Neural progenitor cell (in vitro differentiated cells): ENCODE data around the gene TAF4B. TPM values are rescaled to one million over a fixed set of nuclear protein-coding genes. Genes with fewer than 3 reads are reported as not detected.

Experiments used
- DNase-seq: peaks from one replicate; pipeline ENCODE4 v3.0.0-alpha.2; 2016; ENCODE audit warnings: low spot score
- H2AFZ ChIP-seq: fragments of 200-600 bp; sonication (generic); replicated peaks from 2 replicates; pipeline ENCODE4 v1.6.1; 2016; ENCODE audit warnings: antibody characterized with exemption
- H3F3A ChIP-seq: fragments of 200-600 bp; sonication (generic); 2 replicates; pipeline ENCODE4 v1.6.1; 2016; ENCODE audit warnings: antibody characterized with exemption, low read depth
- H3K27ac ChIP-seq: fragments of 200-600 bp; sonication (generic); 2 replicates; pipeline ENCODE4 v1.5.1; 2016; ENCODE audit warnings: mild to moderate bottlenecking
- H3K27me3 ChIP-seq: fragments of 200-600 bp; sonication (generic); 2 replicates; pipeline ENCODE4 v1.6.1; 2016; ENCODE audit warnings: mild to moderate bottlenecking, moderate library complexity
- H3K36me3 ChIP-seq: fragments of 200-600 bp; sonication (generic); 2 replicates; pipeline ENCODE4 v1.5.1; 2016
- H3K4me1 ChIP-seq: fragments of 200-600 bp; sonication (generic); 2 replicates; pipeline ENCODE4 v1.6.1; 2016; ENCODE audit warnings: mixed run types
- H3K4me2 ChIP-seq: fragments of 200-600 bp; sonication (generic); 2 replicates; pipeline ENCODE4 v1.6.1; 2016
- H3K4me3 ChIP-seq: fragments of 200-600 bp; sonication (generic); 2 replicates; pipeline ENCODE4 v1.5.1; 2016
- H3K79me2 ChIP-seq: fragments of 200-600 bp; sonication (generic); 2 replicates; pipeline ENCODE4 v1.6.1; 2016; ENCODE audit warnings: low read depth
- H3K9ac ChIP-seq: fragments of 200-600 bp; sonication (generic); 2 replicates; pipeline ENCODE4 v1.6.1; 2016
- H3K9me3 ChIP-seq: fragments of 200-600 bp; sonication (generic); 2 replicates; pipeline ENCODE4 v1.5.1; 2016; ENCODE audit warnings: low read depth
- H4K20me1 ChIP-seq: fragments of 200-600 bp; sonication (generic); 2 replicates; pipeline ENCODE4 v1.6.1; 2016; ENCODE audit warnings: low read depth
- H3K27ac Mint-ChIP-seq: 3 replicates; pipeline ENCODE4 v1.8.0; 2021; ENCODE audit warnings: mixed read lengths
- H3K27me3 Mint-ChIP-seq: 2 replicates; pipeline ENCODE4 v1.8.0; 2022; ENCODE audit warnings: low read depth, mild to moderate bottlenecking, inconsistent platforms, moderate library complexity, mixed read lengths; ENCODE audit not compliant: insufficient read depth
- H3K36me3 Mint-ChIP-seq: 3 replicates; pipeline ENCODE4 v1.8.0; 2021; ENCODE audit warnings: mixed read lengths
- H3K4me1 Mint-ChIP-seq: 3 replicates; pipeline ENCODE4 v1.8.0; 2021; ENCODE audit warnings: mixed read lengths
- H3K4me3 Mint-ChIP-seq: 3 replicates; pipeline ENCODE4 v1.8.0; 2021; ENCODE audit warnings: mild to moderate bottlenecking, moderate library complexity, mixed read lengths
- H3K9me3 Mint-ChIP-seq: 3 replicates; pipeline ENCODE4 v1.8.0; 2020; ENCODE audit warnings: mixed read lengths
- EZH2 ChIP-seq: fragments of 200-600 bp; sonication (generic); IDR thresholded peaks from 2 replicates; pipeline ENCODE4 v1.6.1; 2017; ENCODE audit warnings: antibody characterized with exemption, mild to moderate bottlenecking, moderate library complexity
- EZH2phosphoT487 ChIP-seq: fragments of 200-600 bp; sonication (generic); IDR thresholded peaks from 2 replicates; pipeline ENCODE4 v1.6.1; 2017; ENCODE audit warnings: antibody characterized with exemption
- total RNA-seq: library from RNA; depleted of rRNA; stranded (reverse); fragments of >200 nt; gene quantifications from 2 replicates; pipeline ENCODE4 v1.2.3, GENCODE V29; 2015; ENCODE audit warnings: low replicate concordance
- TF ChIP-seq, protein P1 (sequence below): fragments of 200-600 bp; sonication (generic); IDR thresholded peaks from 2 replicates; pipeline ENCODE4 v1.5.1; 2017; ENCODE audit warnings: antibody characterized with exemption, mild to moderate bottlenecking

Gene TAF4B
- total RNA-seq, 1 donor from 2014 or later: 6.9 TPM

- Histone ChIP-seq H3K27me3 (no peaks in the 10 kb centered on the region), H3K4me1 (peaks cover 4% of the 10 kb centered on the region), H3K79me2 (no peaks in the 10 kb centered on the region), H3K36me3 (no peaks in the 10 kb centered on the region), H3F3A (peaks cover 2% of the 10 kb centered on the region), H2AFZ (no peak overlapping the region), H3K4me3 (no peak overlapping the region), H3K9me3 (no peaks in the 10 kb centered on the region), H3K9ac (no peak overlapping the region), H4K20me1 (no peaks in the 10 kb centered on the region), H3K27ac (no peak overlapping the region), H3K4me2 (no peak overlapping the region)
- peaks cover 11% of the 10 kb centered on the region for H3K4me1 Mint-ChIP-seq
- H3K9me3 Mint-ChIP-seq: no peaks in the 10 kb centered on the region
- TF ChIP-seq, protein P1, sequence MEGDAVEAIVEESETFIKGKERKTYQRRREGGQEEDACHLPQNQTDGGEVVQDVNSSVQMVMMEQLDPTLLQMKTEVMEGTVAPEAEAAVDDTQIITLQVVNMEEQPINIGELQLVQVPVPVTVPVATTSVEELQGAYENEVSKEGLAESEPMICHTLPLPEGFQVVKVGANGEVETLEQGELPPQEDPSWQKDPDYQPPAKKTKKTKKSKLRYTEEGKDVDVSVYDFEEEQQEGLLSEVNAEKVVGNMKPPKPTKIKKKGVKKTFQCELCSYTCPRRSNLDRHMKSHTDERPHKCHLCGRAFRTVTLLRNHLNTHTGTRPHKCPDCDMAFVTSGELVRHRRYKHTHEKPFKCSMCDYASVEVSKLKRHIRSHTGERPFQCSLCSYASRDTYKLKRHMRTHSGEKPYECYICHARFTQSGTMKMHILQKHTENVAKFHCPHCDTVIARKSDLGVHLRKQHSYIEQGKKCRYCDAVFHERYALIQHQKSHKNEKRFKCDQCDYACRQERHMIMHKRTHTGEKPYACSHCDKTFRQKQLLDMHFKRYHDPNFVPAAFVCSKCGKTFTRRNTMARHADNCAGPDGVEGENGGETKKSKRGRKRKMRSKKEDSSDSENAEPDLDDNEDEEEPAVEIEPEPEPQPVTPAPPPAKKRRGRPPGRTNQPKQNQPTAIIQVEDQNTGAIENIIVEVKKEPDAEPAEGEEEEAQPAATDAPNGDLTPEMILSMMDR: no peak
- TF ChIP-seq EZH2 (no peak), EZH2phosphoT487 (no peak)
- no peaks in the 10 kb centered on the region for H3K27me3 Mint-ChIP-seq
- no peak for DNase-seq
- no peak overlapping the region for H3K4me3 Mint-ChIP-seq
- no peak overlapping the region for H3K27ac Mint-ChIP-seq
- no peaks in the 10 kb centered on the region for H3K36me3 Mint-ChIP-seq
These were observed 91.2 kb downstream of the TAF4B start for GRCh38 chr18:26317398-26317797.

- H3K9me3 ChIP-seq: no peaks in the 10 kb centered on the region
- H3K27ac ChIP-seq: no peak overlapping the region
- H3K36me3 ChIP-seq: no peaks in the 10 kb centered on the region
- H3K4me3 Mint-ChIP-seq: no peak overlapping the region
- H3K36me3 Mint-ChIP-seq: peaks cover 2% of the 10 kb centered on the region
- no peak for DNase-seq
- peaks cover 5% of the 10 kb centered on the region for H3K4me1 Mint-ChIP-seq
- no peaks in the 10 kb centered on the region for H3K27me3 ChIP-seq
- H3K9me3 Mint-ChIP-seq: peaks cover 8% of the 10 kb centered on the region
- H3K4me1 ChIP-seq: no peaks in the 10 kb centered on the region
- no peak overlapping the region for H3K4me3 ChIP-seq
- H3K79me2 ChIP-seq: no peaks in the 10 kb centered on the region
- TF ChIP-seq, protein P1: no peak
- TF ChIP-seq EZH2phosphoT487 (no peak), EZH2 (no peak)
- H3K27me3 Mint-ChIP-seq: no peaks in the 10 kb centered on the region
- no peaks in the 10 kb centered on the region for H4K20me1 ChIP-seq
- H3K4me2 ChIP-seq: no peak overlapping the region
- no peaks in the 10 kb centered on the region for H3F3A ChIP-seq
- H2AFZ ChIP-seq: no peak overlapping the region
- H3K9ac ChIP-seq: no peak overlapping the region
- peak overlapping the region; percentile 25 for H3K27ac Mint-ChIP-seq
These were observed 94.4 kb downstream of the TAF4B start for GRCh38 chr18:26320686-26321085.

DNA sequence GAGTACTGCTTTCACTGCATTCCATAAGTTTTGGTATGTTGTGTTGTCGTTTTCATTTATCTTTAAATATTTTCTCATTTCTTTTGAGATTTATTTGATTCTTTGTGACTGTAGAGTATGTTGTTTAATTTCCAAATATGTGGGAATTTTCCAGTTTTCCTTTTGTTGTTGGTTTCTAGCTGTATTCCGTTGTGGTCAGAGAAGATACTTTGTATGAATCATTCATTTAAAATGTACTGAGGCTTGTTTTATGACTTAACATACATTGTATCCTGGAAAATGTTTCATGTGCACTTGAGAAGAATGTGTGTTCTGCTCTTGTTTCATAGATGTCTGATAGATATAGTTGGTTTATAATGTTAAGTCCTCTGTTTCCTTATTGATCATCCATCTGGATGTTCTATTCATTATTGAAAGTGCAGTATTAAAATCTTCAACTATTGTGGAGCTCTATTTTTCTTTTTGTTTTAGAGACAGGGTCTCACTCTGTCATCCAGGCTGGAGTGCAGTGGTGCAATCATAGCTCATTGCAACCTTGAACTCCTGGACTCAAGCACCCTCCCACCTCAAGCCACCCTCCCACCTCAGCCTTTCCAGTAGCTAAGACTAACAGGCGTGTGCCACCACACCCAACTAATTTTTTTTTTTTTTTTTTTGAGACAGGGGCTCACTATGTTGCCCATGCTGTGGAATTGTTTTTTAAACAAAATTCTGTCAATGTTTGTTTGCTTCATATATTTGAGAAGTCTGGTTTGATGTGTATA lies 96.8 kb downstream of the TAF4B start:
- no peak overlapping the region for H3K4me3 ChIP-seq
- no peaks in the 10 kb centered on the region for H3K9me3 ChIP-seq
- DNase-seq: no peak
- H3K4me1 ChIP-seq: no peaks in the 10 kb centered on the region
- no peaks in the 10 kb centered on the region for H3F3A ChIP-seq
- no peaks in the 10 kb centered on the region for H3K36me3 ChIP-seq
- peaks cover 2% of the 10 kb centered on the region for H3K36me3 Mint-ChIP-seq
- H3K4me3 Mint-ChIP-seq: no peak overlapping the region
- no peak overlapping the region for H3K4me2 ChIP-seq
- TF ChIP-seq EZH2 (no peak), EZH2phosphoT487 (no peak)
- TF ChIP-seq, protein P1: no peak
- peaks cover 5% of the 10 kb centered on the region for H3K4me1 Mint-ChIP-seq
- H3K27me3 ChIP-seq: no peaks in the 10 kb centered on the region
- no peak overlapping the region for H2AFZ ChIP-seq
- no peak overlapping the region for H3K9ac ChIP-seq
- no peak overlapping the region for H3K27ac Mint-ChIP-seq
- H4K20me1 ChIP-seq: no peaks in the 10 kb centered on the region
- H3K27ac ChIP-seq: no peak overlapping the region
- H3K27me3 Mint-ChIP-seq: no peaks in the 10 kb centered on the region
- H3K9me3 Mint-ChIP-seq: peaks cover 8% of the 10 kb centered on the region
- no peaks in the 10 kb centered on the region for H3K79me2 ChIP-seq
